Activated CD8-positive, alpha-beta memory T cell treated with anti-CD3 and anti-CD28 coated beads, Interleukin-2, amount 10 ng/mL, durations not matched to agents 7 days and 5 days (primary cell): ENCODE measurements around the gene PTPRT. TPM values are rescaled to one million over a fixed set of nuclear protein-coding genes. Genes with fewer than 3 reads are reported as not detected.

Experiments used
- ATAC-seq: fragments of 150-1000 bp; cut with Tn5 transposase; one replicate; pipeline ENCODE4 v1.10.0; 2021; ENCODE audit warnings: moderate library complexity
- CTCF ChIA-PET: fragments of 350-600 bp; sonication (Branson Sonifier 250); formaldehyde crosslinking; loops from one replicate; lab custom pipeline; 2021; ENCODE audit warnings: antibody characterized with exemption; lab: Charles Lee
- DNase-seq: peaks from one replicate; pipeline ENCODE4 v3.0.0-alpha.2; 2020
- H3K27ac Mint-ChIP-seq: one replicate; pipeline ENCODE4 v1.8.0; 2021; ENCODE audit warnings: mild to moderate bottlenecking, mixed read lengths
- H3K27me3 Mint-ChIP-seq: one replicate; pipeline ENCODE4 v1.8.0; 2021; ENCODE audit warnings: mixed read lengths
- H3K36me3 Mint-ChIP-seq: one replicate; pipeline ENCODE4 v1.8.0; 2021; ENCODE audit warnings: mild to moderate bottlenecking, mixed read lengths
- H3K4me1 Mint-ChIP-seq: one replicate; pipeline ENCODE4 v1.8.0; 2021; ENCODE audit warnings: mixed read lengths
- H3K4me3 Mint-ChIP-seq: one replicate; pipeline ENCODE4 v1.8.0; 2021; ENCODE audit warnings: mild to moderate bottlenecking, moderate library complexity, mixed read lengths
- H3K9me3 Mint-ChIP-seq: one replicate; pipeline ENCODE4 v1.8.0; 2022; ENCODE audit warnings: low read depth, mixed read lengths
- total RNA-seq, 2 experiments: library from RNA; stranded (reverse); gene quantifications; one replicate each; pipeline ENCODE4 v1.2.3, GENCODE V29; 2021

Gene PTPRT
- total RNA-seq, 2 experiments from 2014 or later, result not detected

- Mint-ChIP-seq H3K27ac (no peak overlapping the region), H3K4me3 (no peak overlapping the region), H3K9me3 (no peaks in the 10 kb centered on the region), H3K27me3 (no peaks in the 10 kb centered on the region), H3K36me3 (no peaks in the 10 kb centered on the region), H3K4me1 (no peaks in the 10 kb centered on the region)
- DNase-seq (no peak), ATAC-seq (no peak)
- CTCF ChIA-PET, result no interaction called here
Measured at GRCh38 chr20:43138061-43138770, 51.5 kb downstream of the PTPRT start.

GRCh38 chr20:43137160-43137559 lies 52.5 kb downstream of the PTPRT start:
- H3K27ac Mint-ChIP-seq, result no peak overlapping the region
- no peaks in the 10 kb centered on the region for H3K36me3 Mint-ChIP-seq
- DNase-seq (no peak), ATAC-seq (no peak)
- CTCF ChIA-PET, result no interaction called here
- H3K4me1 Mint-ChIP-seq, result no peaks in the 10 kb centered on the region
- no peaks in the 10 kb centered on the region for H3K27me3 Mint-ChIP-seq
- H3K4me3 Mint-ChIP-seq, result no peak overlapping the region
- H3K9me3 Mint-ChIP-seq, result no peaks in the 10 kb centered on the region

GRCh38 chr20:43124241-43124640 lies 65.5 kb downstream of the PTPRT start:
- Mint-ChIP-seq H3K4me3 (no peak overlapping the region), H3K36me3 (no peaks in the 10 kb centered on the region), H3K27me3 (no peaks in the 10 kb centered on the region), H3K4me1 (no peaks in the 10 kb centered on the region), H3K27ac (no peak overlapping the region), H3K9me3 (peaks cover 2% of the 10 kb centered on the region)
- DNase-seq (no peak), ATAC-seq (no peak)
- CTCF ChIA-PET, result interaction anchor here (0.6 kb wide), 1 partner anchor 1120 kb away, joined by 3 read pairs; no protein-coding TSS in a partner anchor

- H3K9me3 Mint-ChIP-seq, result peaks cover 2% of the 10 kb centered on the region
- H3K36me3 Mint-ChIP-seq, result no peaks in the 10 kb centered on the region
- H3K27me3 Mint-ChIP-seq, result no peaks in the 10 kb centered on the region
- no peak for DNase-seq
- ATAC-seq, result no peak
- CTCF ChIA-PET, result no interaction called here
- H3K4me1 Mint-ChIP-seq, result no peaks in the 10 kb centered on the region
- H3K27ac Mint-ChIP-seq, result no peak overlapping the region
- H3K4me3 Mint-ChIP-seq, result no peak overlapping the region
Measured at GRCh38 chr20:43123180-43123579, 66.5 kb downstream of the PTPRT start.

GRCh38 chr20:43119720-43120119 lies 70.0 kb downstream of the PTPRT start:
- Mint-ChIP-seq H3K36me3 (no peaks in the 10 kb centered on the region), H3K9me3 (peaks cover 2% of the 10 kb centered on the region), H3K27me3 (no peaks in the 10 kb centered on the region), H3K4me1 (no peaks in the 10 kb centered on the region), H3K27ac (no peak overlapping the region), H3K4me3 (no peak overlapping the region)
- no peak for DNase-seq
- CTCF ChIA-PET, result no interaction called here
- ATAC-seq, result no peak

- Mint-ChIP-seq H3K9me3 (no peaks in the 10 kb centered on the region), H3K4me3 (no peak overlapping the region), H3K27me3 (no peaks in the 10 kb centered on the region), H3K27ac (no peak overlapping the region), H3K4me1 (no peaks in the 10 kb centered on the region), H3K36me3 (no peaks in the 10 kb centered on the region)
- DNase-seq (no peak), ATAC-seq (no peak)
- CTCF ChIA-PET, result no interaction called here
Measured at GRCh38 chr20:43102394-43102793, 87.3 kb downstream of the PTPRT start.

- no peak overlapping the region for H3K27ac Mint-ChIP-seq
- H3K4me3 Mint-ChIP-seq, result no peak overlapping the region
- H3K27me3 Mint-ChIP-seq, result no peaks in the 10 kb centered on the region
- ATAC-seq (no peak), DNase-seq (no peak)
- no peaks in the 10 kb centered on the region for H3K9me3 Mint-ChIP-seq
- CTCF ChIA-PET, result no interaction called here
- no peaks in the 10 kb centered on the region for H3K4me1 Mint-ChIP-seq
- no peaks in the 10 kb centered on the region for H3K36me3 Mint-ChIP-seq
Measured at GRCh38 chr20:43096931-43097260, 92.8 kb downstream of the PTPRT start.

GRCh38 chr20:43096126-43096930 lies 93.4 kb downstream of the PTPRT start:
- no peaks in the 10 kb centered on the region for H3K36me3 Mint-ChIP-seq
- H3K4me1 Mint-ChIP-seq, result no peaks in the 10 kb centered on the region
- DNase-seq (no peak), ATAC-seq (no peak)
- H3K4me3 Mint-ChIP-seq, result no peak overlapping the region
- H3K9me3 Mint-ChIP-seq, result no peaks in the 10 kb centered on the region
- CTCF ChIA-PET, result no interaction called here
- H3K27ac Mint-ChIP-seq, result no peak overlapping the region
- H3K27me3 Mint-ChIP-seq, result no peaks in the 10 kb centered on the region

- Mint-ChIP-seq H3K36me3 (no peaks in the 10 kb centered on the region), H3K4me3 (no peak overlapping the region), H3K27me3 (no peaks in the 10 kb centered on the region), H3K9me3 (peaks cover 4% of the 10 kb centered on the region), H3K4me1 (no peaks in the 10 kb centered on the region), H3K27ac (no peak overlapping the region)
- DNase-seq (no peak), ATAC-seq (no peak)
- CTCF ChIA-PET, result no interaction called here
Measured at GRCh38 chr20:43095034-43095433, 94.7 kb downstream of the PTPRT start.

- Mint-ChIP-seq H3K27me3 (no peaks in the 10 kb centered on the region), H3K36me3 (no peaks in the 10 kb centered on the region), H3K4me3 (no peak overlapping the region), H3K9me3 (peaks cover 6% of the 10 kb centered on the region), H3K4me1 (no peaks in the 10 kb centered on the region), H3K27ac (no peak overlapping the region)
- no peak for ATAC-seq
- DNase-seq, result no peak
- CTCF ChIA-PET, result no interaction called here
Measured at GRCh38 chr20:43092386-43093088, 97.2 kb downstream of the PTPRT start.

- H3K36me3 Mint-ChIP-seq, result no peaks in the 10 kb centered on the region
- no peaks in the 10 kb centered on the region for H3K9me3 Mint-ChIP-seq
- no peaks in the 10 kb centered on the region for H3K4me1 Mint-ChIP-seq
- ATAC-seq (no peak), DNase-seq (no peak)
- CTCF ChIA-PET, result no interaction called here
- no peaks in the 10 kb centered on the region for H3K27me3 Mint-ChIP-seq
- H3K4me3 Mint-ChIP-seq, result no peak overlapping the region
- H3K27ac Mint-ChIP-seq, result no peak overlapping the region
Measured at GRCh38 chr20:43068482-43068881, 121.2 kb downstream of the PTPRT start.

GRCh38 chr20:43066125-43066524 lies 123.6 kb downstream of the PTPRT start:
- CTCF ChIA-PET, result no interaction called here
- no peak overlapping the region for H3K4me3 Mint-ChIP-seq
- no peaks in the 10 kb centered on the region for H3K4me1 Mint-ChIP-seq
- no peaks in the 10 kb centered on the region for H3K9me3 Mint-ChIP-seq
- ATAC-seq (no peak), DNase-seq (no peak)
- H3K27me3 Mint-ChIP-seq, result no peaks in the 10 kb centered on the region
- H3K36me3 Mint-ChIP-seq, result no peaks in the 10 kb centered on the region
- no peak overlapping the region for H3K27ac Mint-ChIP-seq

- no peaks in the 10 kb centered on the region for H3K4me1 Mint-ChIP-seq
- DNase-seq (no peak), ATAC-seq (no peak)
- no peaks in the 10 kb centered on the region for H3K36me3 Mint-ChIP-seq
- no peaks in the 10 kb centered on the region for H3K27me3 Mint-ChIP-seq
- CTCF ChIA-PET, result no interaction called here
- no peaks in the 10 kb centered on the region for H3K9me3 Mint-ChIP-seq
- H3K27ac Mint-ChIP-seq, result no peak overlapping the region
- no peak overlapping the region for H3K4me3 Mint-ChIP-seq
Measured at GRCh38 chr20:43065299-43065698, 124.4 kb downstream of the PTPRT start.

- H3K9me3 Mint-ChIP-seq, result no peaks in the 10 kb centered on the region
- CTCF ChIA-PET, result no interaction called here
Measured at GRCh38 chr20:43058077-43058476, 131.6 kb downstream of the PTPRT start.

More at GRCh38 chr20:43058077-43058476, 131.6 kb downstream of the PTPRT start:
- Mint-ChIP-seq H3K36me3 (no peaks in the 10 kb centered on the region), H3K27me3 (no peaks in the 10 kb centered on the region), H3K27ac (no peak overlapping the region), H3K4me3 (no peak overlapping the region), H3K4me1 (no peaks in the 10 kb centered on the region)
- DNase-seq (no peak), ATAC-seq (no peak)
